SJSA1 (cell line): ENCODE results near the gene MACO1. TPM values are rescaled to one million over a fixed set of nuclear protein-coding genes. Genes with fewer than 3 reads are reported as not detected.

Experiments used
- DNase-seq, 2 experiments: peaks; one replicate each; pipeline ENCODE4 v3.0.0-alpha.2; 2015 to 2020; ENCODE audit warnings: low spot score in 2 of 2, low read depth in 1 of 2
- H3K27ac ChIP-seq: fragments of 250-450 bp; sonication (Bioruptor Pico); 2 replicates; pipeline ENCODE4 v1.5.1; 2020; ENCODE audit warnings: mild to moderate bottlenecking, moderate library complexity
- H3K27me3 ChIP-seq: fragments of 250-450 bp; sonication (Bioruptor Pico); replicated peaks from 2 replicates; pipeline ENCODE4 v1.5.1; 2020; ENCODE audit warnings: mild to moderate bottlenecking, moderate library complexity
- H3K36me3 ChIP-seq: fragments of 250-450 bp; sonication (Bioruptor Pico); 2 replicates; pipeline ENCODE4 v1.5.1; 2020; ENCODE audit warnings: mild to moderate bottlenecking
- H3K4me1 ChIP-seq: fragments of 250-450 bp; sonication (Bioruptor Pico); replicated peaks from 2 replicates; pipeline ENCODE4 v1.6.1; 2021; ENCODE audit warnings: mild to moderate bottlenecking
- H3K4me3 ChIP-seq: fragments of 250-450 bp; sonication (Bioruptor Pico); 2 replicates; pipeline ENCODE4 v1.5.1; 2020; ENCODE audit warnings: mild to moderate bottlenecking
- H3K9me3 ChIP-seq: fragments of 250-450 bp; sonication (Bioruptor Pico); replicated peaks from 2 replicates; pipeline ENCODE4 v1.5.1; 2020; ENCODE audit warnings: mild to moderate bottlenecking
- total RNA-seq: library from RNA; depleted of rRNA; stranded (reverse); fragments of >200 nt; shearing (Covaris generic); gene quantifications from 2 replicates; pipeline ENCODE4 v1.2.3, GENCODE V29; 2014

MACO1 gene
- total RNA-seq, 1 experiment from 2014 or later, result 17.6 TPM

- H3K4me3 ChIP-seq, result no peak overlapping the region
- no peak for DNase-seq
These were observed 46.8 kb downstream of the MACO1 start for GRCh38 chr1:25477448-25478034.

GRCh38 chr1:25478633-25479032 lies 47.9 kb downstream of the MACO1 start:
- Histone ChIP-seq H3K27me3 (no peaks in the 10 kb centered on the region), H3K36me3 (no peaks in the 10 kb centered on the region), H3K27ac (no peak overlapping the region), H3K4me3 (no peak overlapping the region), H3K4me1 (no peaks in the 10 kb centered on the region), H3K9me3 (no peaks in the 10 kb centered on the region)
- DNase-seq, result no peak

More at GRCh38 chr1:25477448-25478034, 46.8 kb downstream of the MACO1 start:
- Histone ChIP-seq H3K4me1 (no peaks in the 10 kb centered on the region), H3K27me3 (no peaks in the 10 kb centered on the region), H3K27ac (no peak overlapping the region), H3K36me3 (no peaks in the 10 kb centered on the region), H3K9me3 (no peaks in the 10 kb centered on the region)

GRCh38 chr1:25481625-25482024 lies 50.9 kb downstream of the MACO1 start:
- no peaks in the 10 kb centered on the region for H3K9me3 ChIP-seq
- no peak overlapping the region for H3K27ac ChIP-seq
- no peak for DNase-seq
- no peak overlapping the region for H3K4me3 ChIP-seq
- H3K27me3 ChIP-seq, result no peaks in the 10 kb centered on the region
- H3K4me1 ChIP-seq, result no peaks in the 10 kb centered on the region
- peaks cover 10% of the 10 kb centered on the region for H3K36me3 ChIP-seq

GRCh38 chr1:25482211-25482610 lies 51.5 kb downstream of the MACO1 start:
- no peaks in the 10 kb centered on the region for H3K4me1 ChIP-seq
- no peak for DNase-seq
- no peak overlapping the region for H3K27ac ChIP-seq
- peaks cover 16% of the 10 kb centered on the region for H3K36me3 ChIP-seq
- no peak overlapping the region for H3K4me3 ChIP-seq
- no peaks in the 10 kb centered on the region for H3K27me3 ChIP-seq
- no peaks in the 10 kb centered on the region for H3K9me3 ChIP-seq

GRCh38 chr1:25484096-25484495 lies 53.4 kb downstream of the MACO1 start:
- Histone ChIP-seq H3K9me3 (no peaks in the 10 kb centered on the region), H3K27ac (no peak overlapping the region), H3K36me3 (peaks cover 24% of the 10 kb centered on the region), H3K27me3 (no peaks in the 10 kb centered on the region), H3K4me3 (no peak overlapping the region), H3K4me1 (no peaks in the 10 kb centered on the region)
- DNase-seq, result no peak

- no peak for DNase-seq
- no peak overlapping the region for H3K27ac ChIP-seq
- H3K9me3 ChIP-seq, result no peaks in the 10 kb centered on the region
- no peaks in the 10 kb centered on the region for H3K27me3 ChIP-seq
- H3K4me1 ChIP-seq, result no peaks in the 10 kb centered on the region
- peaks cover 28% of the 10 kb centered on the region for H3K36me3 ChIP-seq
- H3K4me3 ChIP-seq, result no peak overlapping the region
These were observed 53.8 kb downstream of the MACO1 start for GRCh38 chr1:25484533-25484932.

GRCh38 chr1:25485536-25486411 lies 55.1 kb downstream of the MACO1 start:
- Histone ChIP-seq H3K36me3 (peaks cover 34% of the 10 kb centered on the region), H3K27ac (no peak overlapping the region), H3K4me1 (no peaks in the 10 kb centered on the region), H3K4me3 (no peak overlapping the region), H3K9me3 (no peaks in the 10 kb centered on the region), H3K27me3 (no peaks in the 10 kb centered on the region)
- no peak for DNase-seq

- Histone ChIP-seq H3K36me3 (peaks cover 42% of the 10 kb centered on the region), H3K4me3 (no peak overlapping the region), H3K9me3 (no peaks in the 10 kb centered on the region), H3K27ac (no peak overlapping the region), H3K4me1 (no peaks in the 10 kb centered on the region), H3K27me3 (no peaks in the 10 kb centered on the region)
- DNase-seq, result no peak
These were observed 55.9 kb downstream of the MACO1 start for GRCh38 chr1:25486602-25487001.

- Histone ChIP-seq H3K27ac (no peak overlapping the region), H3K36me3 (peaks cover 50% of the 10 kb centered on the region), H3K4me3 (no peak overlapping the region), H3K4me1 (no peaks in the 10 kb centered on the region), H3K9me3 (no peaks in the 10 kb centered on the region), H3K27me3 (no peaks in the 10 kb centered on the region)
- DNase-seq, result no peak
These were observed 56.9 kb downstream of the MACO1 start for GRCh38 chr1:25487628-25488027.

- Histone ChIP-seq H3K4me1 (no peaks in the 10 kb centered on the region), H3K27me3 (no peaks in the 10 kb centered on the region), H3K9me3 (no peaks in the 10 kb centered on the region), H3K4me3 (no peak overlapping the region), H3K36me3 (peaks cover 40% of the 10 kb centered on the region), H3K27ac (no peak overlapping the region)
- no peak for DNase-seq
These were observed 61.6 kb downstream of the MACO1 start for GRCh38 chr1:25492323-25492722.

- H3K27ac ChIP-seq, result no peak overlapping the region
- no peak overlapping the region for H3K4me3 ChIP-seq
- peaks cover 36% of the 10 kb centered on the region for H3K36me3 ChIP-seq
- DNase-seq, result no peak
- no peaks in the 10 kb centered on the region for H3K27me3 ChIP-seq
- H3K9me3 ChIP-seq, result no peaks in the 10 kb centered on the region
- H3K4me1 ChIP-seq, result no peaks in the 10 kb centered on the region
These were observed 64.3 kb downstream of the MACO1 start for GRCh38 chr1:25494952-25495351.

- peaks cover 21% of the 10 kb centered on the region for H3K36me3 ChIP-seq
- H3K27me3 ChIP-seq, result no peaks in the 10 kb centered on the region
- H3K9me3 ChIP-seq, result no peaks in the 10 kb centered on the region
- no peak for DNase-seq
- peaks cover 12% of the 10 kb centered on the region for H3K4me1 ChIP-seq
- no peak overlapping the region for H3K27ac ChIP-seq
- no peak overlapping the region for H3K4me3 ChIP-seq
These were observed 70.0 kb downstream of the MACO1 start for GRCh38 chr1:25500694-25501093.

GRCh38 chr1:25501235-25502058 lies 70.8 kb downstream of the MACO1 start:
- H3K27ac ChIP-seq, result no peak overlapping the region
- no peak for DNase-seq
- peaks cover 21% of the 10 kb centered on the region for H3K36me3 ChIP-seq

GRCh38 chr1:25502957-25503356 lies 72.3 kb downstream of the MACO1 start:
- Histone ChIP-seq H3K27ac (peak overlapping the region; percentile 8; the same call in 1 of the 2 replicates), H3K4me1 (peaks cover 12% of the 10 kb centered on the region), H3K9me3 (no peaks in the 10 kb centered on the region), H3K36me3 (peaks cover 14% of the 10 kb centered on the region), H3K4me3 (no peak overlapping the region), H3K27me3 (no peaks in the 10 kb centered on the region)
- DNase-seq, result peak in 1 of 2 experiments; percentile 49

More at GRCh38 chr1:25501235-25502058, 70.8 kb downstream of the MACO1 start:
- Histone ChIP-seq H3K4me1 (peaks cover 12% of the 10 kb centered on the region), H3K9me3 (no peaks in the 10 kb centered on the region), H3K27me3 (no peaks in the 10 kb centered on the region), H3K4me3 (no peak overlapping the region)
